ENCODE data around the gene CDC42EP5. TPM values are rescaled to one million over a fixed set of nuclear protein-coding genes. Genes with fewer than 3 reads are reported as not detected.

Gene CDC42EP5
- total RNA-seq, 1 experiment from 2014 or later, result 11.5 TPM

GRCh38 chr19:54461613-54462012 lies 11.5 kb downstream of the CDC42EP5 start:
- POLR2A ChIA-PET, result interaction anchor here (1.1 kb wide), 1 partner anchor 12 kb away, joined by 7 read pairs; the partner anchor contains the start of gene LENG8
- TF ChIP-seq NFATC4 (CRISPR knock-in tag; IDR thresholded peaks at IDR 0.05) (no peak), AR (CRISPR knock-in tag; IDR thresholded peaks at IDR 0.05) (no peak), FOXK1 (CRISPR knock-in tag; IDR thresholded peaks at IDR 0.05) (no peak), ZNF425 (CRISPR knock-in tag; conservative IDR thresholded peaks at IDR 0.05) (no peak), MLX (CRISPR knock-in tag; IDR thresholded peaks at IDR 0.05) (no peak), ZNF232 (CRISPR knock-in tag; IDR thresholded peaks at IDR 0.05) (no peak), JUN (CRISPR knock-in tag; IDR thresholded peaks at IDR 0.05) (no peak), ELF4 (CRISPR knock-in tag; IDR thresholded peaks at IDR 0.05; ENCODE audit: low read depth) (no peak), E2F1 (CRISPR knock-in tag; IDR thresholded peaks at IDR 0.05) (no peak), ZBTB21 (CRISPR knock-in tag; IDR thresholded peaks at IDR 0.05; ENCODE audit: borderline replicate concordance) (no peak), NFYB (CRISPR knock-in tag; conservative IDR thresholded peaks at IDR 0.05; ENCODE audit: low read depth) (no peak)

GRCh38 chr19:54461210-54461609 lies 11.9 kb downstream of the CDC42EP5 start:
- Mint-ChIP-seq H3K27ac (no peak overlapping the region), H3K9me3 (no peaks in the 10 kb centered on the region), H3K27me3 (ENCODE audit: low read depth) (peaks cover 11% of the 10 kb centered on the region), H3K36me3 (peaks cover 34% of the 10 kb centered on the region), H3K4me3 (no peak overlapping the region; the same call in 1 of the 2 replicates), H3K4me1 (peaks cover 7% of the 10 kb centered on the region)
- CTCF ChIA-PET, result interaction anchor here (0.7 to 2.2 kb wide), 2 partner anchors 40 to 69 kb away, joined by 3 to 16 read pairs; no protein-coding TSS in a partner anchor
- TF ChIP-seq ZBTB21 (CRISPR knock-in tag; IDR thresholded peaks at IDR 0.05; ENCODE audit: borderline replicate concordance) (no peak), IRF1 (CRISPR knock-in tag; IDR thresholded peaks at IDR 0.05) (0 out of 2 replicates have a peak, but pooled peaks have one; percentile 32)
- POLR2A ChIA-PET, result no interaction called here
- ATAC-seq (no peak), DNase-seq (ENCODE audit: low spot score) (no peak)

More at GRCh38 chr19:54461613-54462012, 11.5 kb downstream of the CDC42EP5 start:
- Mint-ChIP-seq H3K9me3 (no peaks in the 10 kb centered on the region), H3K27ac (peak overlapping the region; percentile 44; the same call in 1 of the 2 replicates), H3K27me3 (ENCODE audit: low read depth) (peaks cover 15% of the 10 kb centered on the region), H3K4me3 (no peak overlapping the region; the same call in 1 of the 2 replicates), H3K36me3 (peaks cover 31% of the 10 kb centered on the region), H3K4me1 (peaks cover 7% of the 10 kb centered on the region)
- CTCF ChIA-PET, result interaction anchor here (0.6 to 2.6 kb wide), 5 partner anchors 12 to 40 kb away, joined by 3 to 27 read pairs (median 13); partner anchors contain the start of gene LENG8
- DNase-seq (ENCODE audit: low spot score), result no peak
- ATAC-seq, result no peak
